NOMO-1 treated with dmso at 0.1 percent for 144 hours (cell line): ENCODE data around the gene MAD1L1.
"Not testable (repeated sequence)": the region's sequence is repeated elsewhere in the genome, so short reads cannot be mapped to it uniquely, and the experiment has no call there.

Source experiments
- DNase-seq: peaks from one replicate; lab custom pipeline; 2025; ENCODE audit not compliant: unreplicated experiment; lab: John Stamatoyannopoulos, UW

MAD1L1 gene

DNA sequence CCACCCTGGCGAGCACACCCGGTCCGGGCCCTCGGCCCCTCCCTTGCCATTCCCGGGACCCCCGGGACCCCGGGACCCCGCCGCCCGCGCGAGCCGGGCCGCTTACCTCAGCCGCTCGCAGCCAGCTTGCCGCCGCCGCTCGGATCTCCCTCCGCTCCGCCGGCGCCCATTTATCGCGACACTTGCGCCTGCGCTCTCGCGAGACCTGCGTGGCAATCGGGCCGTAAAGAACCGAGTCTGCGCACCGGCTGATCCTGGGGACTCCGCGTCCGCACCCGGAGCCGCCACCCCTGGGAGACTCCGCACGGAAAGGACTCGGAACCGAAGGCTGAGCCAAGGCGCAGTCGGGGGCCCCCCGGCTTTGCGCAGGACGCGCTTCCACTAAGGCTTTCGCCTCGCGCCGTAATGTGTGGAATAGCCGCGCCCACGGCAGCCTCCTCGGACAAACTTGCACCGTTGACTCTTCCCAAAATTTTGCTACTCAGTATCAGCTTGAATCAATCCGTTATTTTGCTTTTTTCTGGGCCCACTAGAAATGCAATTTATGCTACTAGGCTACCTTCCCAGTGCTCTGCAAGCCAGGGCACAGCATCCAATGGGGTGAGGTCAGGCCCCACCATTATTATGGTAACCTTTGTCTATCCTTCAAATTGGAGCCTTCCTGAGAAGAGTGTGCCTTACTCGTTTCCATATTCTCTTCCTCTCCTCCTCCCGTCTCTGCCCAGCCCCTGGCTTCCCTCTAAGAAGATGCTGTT is at the start of gene MAD1L1:
Gene MAD1L1 (minus strand): TSS at position 180 of the 755 bp plus-strand sequence. CDS start 2,812 bp downstream, outside the sequence.
- peak; percentile 71 for DNase-seq

DNA sequence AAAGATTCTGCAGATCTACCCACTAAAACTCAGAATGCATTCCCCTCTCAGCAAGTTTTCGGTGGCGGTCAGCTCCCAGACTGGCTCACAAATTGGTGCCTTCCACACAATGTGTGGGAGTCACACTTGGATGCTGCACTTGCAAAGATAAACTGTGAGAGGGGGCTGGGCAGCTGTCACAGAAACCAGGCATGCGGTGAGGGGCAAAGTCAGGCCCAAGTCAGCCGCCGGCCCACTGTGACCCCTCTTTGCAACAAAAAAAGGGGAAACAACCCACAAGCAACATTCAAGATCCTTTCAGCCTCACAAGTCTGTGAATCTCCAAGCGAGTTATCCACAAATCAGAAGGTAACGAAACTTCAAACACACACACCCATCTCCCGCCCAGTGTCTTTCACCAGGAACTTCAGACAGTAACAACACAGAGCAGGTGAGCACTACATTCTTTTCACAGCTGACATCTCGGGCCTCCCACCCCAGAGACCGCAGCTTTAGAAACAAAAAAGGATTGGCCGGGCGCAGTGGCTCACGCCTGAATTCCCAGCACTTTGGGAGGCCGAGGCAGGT is 49.5 kb upstream of the MAD1L1 start:
- no peak for DNase-seq

DNA sequence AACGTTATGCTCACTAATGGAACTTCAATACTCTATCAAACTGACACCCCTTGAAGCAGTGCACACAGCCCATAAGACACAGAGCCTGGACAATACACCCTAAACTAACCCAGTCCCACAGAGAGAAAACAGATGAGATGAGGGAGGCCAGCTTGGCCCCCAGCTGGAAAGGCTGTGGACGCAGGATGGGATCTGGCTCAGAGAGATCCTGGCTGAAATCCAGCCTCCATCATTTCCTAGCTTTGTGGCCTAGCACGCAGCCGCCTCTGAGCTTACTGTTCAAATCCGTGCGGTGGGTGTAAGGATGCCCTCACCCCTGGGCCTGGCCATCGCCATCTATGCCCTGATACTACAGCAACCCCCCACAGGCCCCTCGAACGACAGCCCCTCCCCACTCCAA is 48.8 kb upstream of the MAD1L1 start:
- no peak for DNase-seq

DNA sequence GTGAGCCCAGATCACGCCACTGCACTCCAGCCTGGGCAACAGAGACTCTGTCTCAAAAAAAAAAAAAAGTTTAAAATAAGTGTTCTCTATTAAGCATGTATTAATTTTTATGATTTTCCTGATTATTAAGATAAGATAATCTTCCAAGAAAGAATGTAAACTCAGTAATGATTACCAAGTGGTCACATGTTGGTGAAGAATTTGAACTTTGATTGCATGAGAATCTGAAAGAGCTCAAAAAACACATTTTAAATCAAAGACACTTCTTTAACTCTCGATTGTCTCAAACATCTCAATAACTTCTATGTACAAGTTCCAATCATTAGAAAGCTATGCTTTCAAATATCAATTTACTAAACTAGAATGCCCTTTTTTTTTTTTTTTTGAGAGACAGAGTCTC is 47.7 kb upstream of the MAD1L1 start:
- DNase-seq: no peak

DNA sequence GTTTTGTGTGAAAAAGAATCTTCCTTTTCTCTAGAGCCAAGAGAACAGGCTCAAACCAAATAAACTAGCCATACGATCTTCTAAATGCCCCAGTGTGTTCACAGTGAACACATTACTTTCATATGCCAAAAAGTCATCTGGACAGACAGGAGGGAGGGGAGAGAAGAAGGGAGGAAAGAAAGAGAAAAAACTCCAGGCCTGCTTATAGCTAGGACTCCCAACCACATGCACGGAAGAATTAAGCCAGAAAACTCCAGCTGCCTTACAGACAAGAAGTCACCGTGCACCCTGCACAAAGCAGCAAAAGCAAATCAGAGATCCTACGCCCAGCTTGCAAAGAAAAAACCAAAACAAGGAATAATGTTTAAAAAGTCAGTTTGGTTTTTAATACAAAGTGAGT is 47.2 kb upstream of the MAD1L1 start:
- no peak for DNase-seq

DNA sequence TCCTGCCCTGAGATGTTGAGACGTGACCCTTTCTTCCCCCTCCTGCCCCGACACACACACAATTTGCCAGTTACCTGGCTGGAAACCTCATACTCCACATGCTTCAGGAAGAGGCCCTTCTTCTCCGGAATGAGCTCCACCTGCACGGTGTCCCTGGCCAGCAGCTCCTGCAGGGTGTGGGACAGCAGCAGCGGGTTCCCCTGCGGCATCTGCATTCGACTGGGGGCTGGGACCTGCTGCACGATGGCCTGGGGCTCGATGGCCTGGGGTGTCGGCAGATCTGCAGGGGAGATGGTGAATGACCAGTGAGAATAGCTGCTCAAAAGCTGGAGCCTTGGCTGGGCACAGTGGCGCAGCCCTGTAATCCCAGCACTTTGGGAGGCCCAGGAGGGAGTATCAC is 45.3 kb upstream of the MAD1L1 start:
- no peak for DNase-seq

DNA sequence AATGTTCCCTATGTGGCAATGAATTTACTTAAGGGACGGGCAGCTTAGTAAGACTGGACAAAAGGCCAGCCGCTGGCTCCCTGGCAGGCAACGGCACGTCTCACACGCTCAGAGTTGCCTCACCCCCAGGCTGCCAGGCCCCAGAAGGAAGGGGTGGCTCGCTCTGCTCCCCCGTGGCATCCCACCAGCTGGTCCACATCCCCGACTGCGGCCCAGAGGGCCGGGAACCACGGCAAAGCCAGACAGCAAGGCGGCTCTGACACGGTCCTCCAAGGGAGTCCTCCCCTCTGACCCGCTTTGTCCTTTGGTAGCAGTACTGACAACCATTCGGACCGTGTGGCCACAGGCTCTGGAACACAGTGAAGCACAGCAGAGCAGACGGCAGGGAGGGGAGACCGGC is 43.4 kb upstream of the MAD1L1 start:
- no peak for DNase-seq

DNA sequence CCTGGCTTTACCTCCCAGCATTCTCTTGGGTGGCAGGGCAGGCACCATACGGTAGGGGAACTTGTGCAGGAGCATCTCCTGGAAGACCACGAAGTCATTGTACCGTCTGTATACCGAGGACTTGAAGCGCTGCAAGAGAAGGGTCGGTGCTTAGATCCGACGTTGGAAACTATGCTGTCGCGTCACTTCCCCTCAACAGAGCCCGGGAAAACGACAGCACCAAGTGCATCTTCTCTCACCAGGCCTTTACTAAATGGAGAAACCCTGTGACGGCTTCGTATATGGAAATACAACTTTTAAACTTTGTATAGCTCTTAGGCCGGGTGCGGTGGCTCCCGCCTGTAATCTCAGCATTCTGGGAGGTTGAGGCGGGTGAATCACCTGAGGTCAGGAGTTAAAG is 42.4 kb upstream of the MAD1L1 start:
- no peak for DNase-seq

DNA sequence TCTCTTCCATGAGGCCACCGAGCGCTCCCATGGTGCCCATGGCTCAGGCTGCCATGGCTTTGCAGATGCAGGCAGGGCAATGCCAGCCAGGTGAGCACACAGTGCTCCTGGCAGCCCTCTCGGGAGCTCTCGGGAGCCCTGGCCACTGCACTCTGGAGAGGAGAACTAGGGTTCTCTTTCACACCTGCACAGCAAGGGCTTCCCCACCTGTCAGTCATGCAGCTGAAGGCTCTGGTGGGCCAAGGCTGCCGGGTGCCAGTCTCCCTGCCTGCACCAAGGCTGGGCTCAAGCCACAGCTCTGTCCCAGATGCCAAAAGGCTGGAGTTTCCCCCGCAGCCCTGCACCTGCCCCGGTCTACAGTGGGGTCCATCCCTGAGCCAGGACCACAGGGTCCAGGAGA is 41.9 kb upstream of the MAD1L1 start:
- DNase-seq: no peak

DNA sequence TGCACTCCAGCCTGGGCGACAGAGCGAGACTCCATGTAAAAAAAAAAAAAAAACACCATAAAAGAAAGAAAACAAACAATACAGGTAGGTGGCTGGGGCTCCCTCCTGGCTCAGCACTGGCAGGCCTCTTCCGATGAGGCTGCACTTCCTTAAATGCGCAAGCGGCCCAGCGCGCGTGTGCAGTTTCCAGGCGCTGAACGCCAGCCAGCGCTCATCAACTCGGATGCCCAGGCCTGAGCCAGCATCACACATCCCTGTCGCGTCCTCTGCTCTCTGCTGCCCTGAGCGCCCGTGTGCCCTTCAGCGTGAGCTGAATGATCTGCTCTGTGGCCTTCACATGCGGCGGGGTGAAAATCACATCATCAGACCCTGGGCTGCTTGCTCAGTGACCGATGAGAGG is 41.1 kb upstream of the MAD1L1 start:
- no peak for DNase-seq

DNA sequence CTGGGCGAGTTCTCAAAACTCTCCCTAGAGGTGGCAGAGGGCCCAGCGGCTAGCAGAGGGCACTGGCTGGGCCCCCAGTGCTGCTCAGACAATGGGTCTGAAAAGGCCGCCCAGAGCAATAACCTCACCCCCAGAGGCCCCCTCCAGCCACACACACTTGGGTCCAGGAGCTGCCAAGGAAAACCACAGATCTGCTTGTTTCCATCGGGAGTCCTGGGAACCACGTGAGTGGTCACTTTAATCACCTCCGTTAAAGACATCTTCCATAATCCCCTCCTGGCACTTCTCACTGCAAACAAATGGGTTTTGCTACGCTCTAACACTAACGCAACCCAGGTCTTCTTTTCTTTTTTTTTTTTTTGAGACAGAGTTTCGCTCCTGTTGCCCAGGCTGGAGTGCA is 39.3 kb upstream of the MAD1L1 start:
- no peak for DNase-seq

DNA sequence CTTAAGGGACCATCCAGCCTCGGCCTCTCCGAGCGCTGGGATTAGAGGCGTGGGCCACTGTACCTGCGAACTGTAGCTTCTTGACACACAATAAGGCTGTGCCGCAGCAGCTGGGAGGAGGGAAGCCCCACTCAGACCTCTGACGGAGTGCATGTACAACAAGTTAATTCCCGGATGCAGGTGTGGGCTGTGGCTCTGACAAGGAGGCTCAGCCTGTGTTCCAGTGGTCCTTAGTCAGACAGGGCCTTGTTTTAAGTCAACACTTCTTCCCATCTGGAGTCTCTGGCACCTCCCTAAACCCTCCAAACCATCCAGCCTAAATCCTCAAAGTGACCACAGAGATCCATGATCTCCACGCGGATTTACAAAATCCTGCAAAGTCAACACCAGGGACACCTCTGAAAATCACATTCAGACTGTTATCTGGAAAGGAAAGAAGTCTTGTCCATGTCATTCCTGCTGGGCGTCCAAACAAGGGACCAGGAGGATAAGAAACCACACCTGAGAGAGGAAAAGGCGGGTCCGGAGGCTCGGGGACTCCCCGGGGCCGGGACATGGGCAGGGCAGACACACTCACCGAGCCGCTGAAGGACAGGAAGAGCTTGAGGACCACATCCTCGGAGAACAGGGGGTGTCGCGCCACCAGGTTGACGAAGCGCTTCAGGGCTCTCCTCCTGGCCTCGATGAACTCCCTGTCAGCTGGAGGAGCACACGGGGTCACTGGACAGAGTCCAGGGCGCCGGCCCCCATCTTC is 38.7 kb upstream of the MAD1L1 start:
- no peak for DNase-seq

DNA sequence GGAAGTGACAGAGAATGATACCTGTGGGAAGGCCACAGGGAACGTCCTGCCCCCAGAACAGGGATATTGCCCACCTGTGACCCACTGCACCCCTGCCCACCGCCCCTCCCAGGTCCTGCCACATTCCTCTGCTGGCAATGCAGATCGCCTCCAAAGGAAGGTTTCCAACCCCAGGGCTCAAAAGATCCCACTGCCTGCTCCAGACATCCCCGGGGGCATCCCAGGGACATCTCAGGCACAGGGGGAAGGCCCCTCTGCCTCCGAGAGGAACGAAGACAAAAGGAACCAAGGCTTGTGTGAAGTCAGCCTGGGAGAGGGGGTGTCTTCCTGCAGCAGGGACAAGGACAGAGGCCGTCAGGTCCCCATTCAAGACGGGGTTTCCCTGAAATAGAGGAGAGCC is 37.8 kb upstream of the MAD1L1 start:
- DNase-seq: no peak

DNA sequence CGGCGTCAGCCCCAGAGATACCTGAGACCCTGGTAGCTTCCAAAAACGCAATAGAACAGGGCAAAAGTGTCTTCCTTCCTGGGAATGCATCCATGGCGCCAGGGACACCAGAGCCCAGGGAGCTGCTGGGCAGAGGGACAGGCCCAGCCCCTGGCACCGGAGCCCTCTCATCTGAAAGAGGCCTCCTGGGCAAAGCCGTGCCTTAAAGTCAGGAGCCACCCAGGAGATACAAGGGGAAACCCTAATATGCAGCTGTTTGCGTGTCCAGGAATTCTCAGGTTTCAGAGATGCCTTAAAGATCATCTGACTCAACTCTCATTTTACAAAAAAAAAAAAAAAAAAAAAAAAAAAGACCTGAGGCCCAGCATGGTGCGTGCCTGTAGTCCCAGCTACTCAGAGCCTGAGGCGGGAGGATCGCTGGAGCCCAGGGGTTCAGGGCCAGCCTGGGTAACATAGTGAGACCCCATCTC is 37.3 kb upstream of the MAD1L1 start:
- DNase-seq: no peak

DNA sequence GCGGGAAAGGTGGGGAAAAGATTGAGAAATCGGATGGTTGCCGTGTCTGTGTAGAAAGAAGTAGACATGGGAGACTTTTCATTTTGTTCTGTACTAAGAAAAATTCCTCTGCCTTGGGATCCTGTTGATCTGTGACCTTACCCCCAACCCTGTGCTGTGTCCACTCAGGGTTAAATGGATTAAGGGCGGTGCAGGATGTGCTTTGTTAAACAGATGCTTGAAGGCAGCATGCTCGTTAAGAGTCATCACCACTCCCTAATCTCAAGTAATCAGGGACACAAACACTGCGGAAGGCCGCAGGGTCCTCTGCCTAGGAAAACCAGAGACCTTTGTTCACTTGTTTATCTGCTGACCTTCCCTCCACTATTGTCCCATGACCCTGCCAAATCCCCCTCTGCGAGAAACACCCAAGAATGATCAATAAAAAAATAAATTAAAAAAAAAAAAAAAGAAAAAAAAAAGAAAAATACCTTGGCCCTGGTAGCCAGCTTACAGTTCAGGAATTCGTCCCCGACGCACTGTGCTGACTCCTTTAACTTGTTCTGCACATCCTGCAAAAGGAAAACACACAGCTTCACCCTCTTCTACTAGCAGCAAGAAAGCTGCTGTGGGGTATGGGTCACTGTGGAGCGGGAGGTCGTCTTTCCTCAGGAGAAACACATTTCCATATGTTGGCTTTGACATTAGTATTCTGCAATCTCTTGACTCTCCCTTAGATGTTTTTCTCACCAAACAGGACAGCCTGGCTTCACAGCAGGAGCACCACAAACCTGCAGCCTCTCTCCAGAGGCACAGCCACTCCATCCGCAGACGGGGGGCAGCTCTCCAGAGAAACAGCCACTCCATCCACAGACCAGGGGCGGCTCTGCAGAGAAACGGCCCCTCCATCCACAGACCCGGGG is 36.6 kb upstream of the MAD1L1 start:
- not testable (repeated sequence) for DNase-seq

DNA sequence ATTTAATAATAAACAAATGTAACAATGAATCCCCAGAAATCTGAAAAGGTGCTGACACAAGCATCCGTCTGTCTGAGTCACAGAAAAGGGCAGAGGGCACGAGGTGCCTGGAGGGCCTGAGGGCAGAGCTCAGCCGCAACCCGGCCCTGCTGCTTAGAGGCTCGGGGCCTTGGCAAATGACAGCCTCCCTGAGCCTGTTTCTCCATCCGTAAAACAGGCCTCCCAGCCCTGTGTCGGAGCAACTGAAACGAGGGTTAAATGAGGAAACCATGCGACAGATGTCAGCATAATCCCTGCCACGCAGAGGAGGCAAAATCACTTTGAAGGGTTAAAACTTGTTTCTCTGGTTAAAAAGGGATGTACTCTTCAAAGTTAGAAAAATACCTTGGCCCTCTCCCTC is 34.2 kb upstream of the MAD1L1 start:
- DNase-seq: no peak

DNA sequence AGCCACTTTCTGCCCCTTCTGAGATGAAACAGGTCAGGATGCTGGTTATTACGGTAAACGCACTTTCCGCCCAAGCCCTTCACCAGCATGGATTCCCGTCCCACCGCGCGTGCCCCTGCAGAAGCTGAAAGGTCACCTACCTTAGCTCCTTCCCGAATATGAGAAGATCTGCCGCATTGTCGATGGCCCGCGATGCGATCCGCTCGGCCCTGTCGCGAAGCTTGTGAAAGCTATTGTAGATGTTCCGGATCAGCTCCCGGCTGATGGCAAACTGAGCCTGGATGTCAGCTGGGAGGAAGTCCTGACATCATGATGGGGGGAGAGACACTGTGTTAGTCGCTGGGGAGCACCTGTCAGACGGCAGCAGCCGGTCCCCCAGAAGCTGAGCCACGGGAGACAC is 31.4 kb upstream of the MAD1L1 start:
- DNase-seq: no peak

DNA sequence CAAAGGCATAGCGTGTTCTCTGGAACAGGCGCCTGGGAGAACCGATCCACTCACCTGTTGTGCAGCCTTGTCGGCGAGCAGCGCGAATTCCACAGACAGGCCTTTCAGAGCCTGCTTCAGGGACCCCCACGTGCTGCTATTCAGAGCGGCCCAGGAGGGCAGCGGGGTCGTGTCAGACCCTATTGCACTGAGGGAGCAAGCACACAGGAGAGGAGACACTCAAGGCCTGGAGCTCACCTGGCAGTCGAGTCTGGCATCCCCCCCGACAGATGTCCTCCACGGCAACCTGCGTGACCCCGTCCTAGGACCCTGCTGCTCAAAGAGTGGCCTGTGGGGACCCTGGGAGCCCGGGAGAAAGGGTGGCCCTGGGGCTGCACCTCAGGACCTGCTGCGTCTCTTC is 30.4 kb upstream of the MAD1L1 start:
- DNase-seq: no peak

DNA sequence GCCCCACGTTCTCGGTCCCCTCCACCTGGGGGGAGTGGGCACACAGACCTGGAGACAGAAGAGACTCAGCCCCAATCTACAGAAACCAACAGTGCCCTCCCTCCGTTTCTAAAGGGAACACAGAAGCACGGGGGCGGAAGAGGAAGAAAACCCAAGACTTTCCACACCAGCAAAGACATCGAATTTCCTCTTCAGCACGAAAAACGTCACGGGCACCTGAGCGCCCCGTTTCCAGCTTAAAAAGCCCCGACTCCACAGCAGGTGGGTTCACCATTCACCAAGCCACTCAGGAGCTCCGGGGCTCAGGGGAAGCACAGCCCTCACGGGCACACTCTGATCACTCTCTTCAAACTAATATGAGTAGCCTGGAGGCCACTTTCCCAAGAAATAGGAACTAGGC is 28.9 kb upstream of the MAD1L1 start:
- peak; percentile 25 for DNase-seq

DNA sequence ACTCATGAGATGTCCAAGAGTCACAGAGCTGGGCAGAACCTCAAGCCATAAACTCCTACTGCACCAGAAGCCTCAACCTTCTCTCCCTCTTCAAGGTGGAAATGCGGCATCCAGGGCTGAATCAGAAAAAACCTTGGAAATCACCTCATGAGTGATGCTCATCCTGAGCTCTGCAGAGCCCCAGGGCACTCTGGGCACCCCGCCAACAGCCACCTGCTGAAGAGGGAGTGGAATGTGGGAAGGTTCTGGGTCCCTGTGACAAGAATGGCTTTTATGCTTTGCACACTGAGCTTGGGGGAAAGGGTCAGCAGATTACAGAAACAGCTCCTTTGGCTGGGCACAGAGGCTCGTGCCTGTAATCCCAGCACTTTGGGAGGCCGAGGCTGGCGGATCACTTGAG is 28.1 kb upstream of the MAD1L1 start:
- no peak for DNase-seq

DNA sequence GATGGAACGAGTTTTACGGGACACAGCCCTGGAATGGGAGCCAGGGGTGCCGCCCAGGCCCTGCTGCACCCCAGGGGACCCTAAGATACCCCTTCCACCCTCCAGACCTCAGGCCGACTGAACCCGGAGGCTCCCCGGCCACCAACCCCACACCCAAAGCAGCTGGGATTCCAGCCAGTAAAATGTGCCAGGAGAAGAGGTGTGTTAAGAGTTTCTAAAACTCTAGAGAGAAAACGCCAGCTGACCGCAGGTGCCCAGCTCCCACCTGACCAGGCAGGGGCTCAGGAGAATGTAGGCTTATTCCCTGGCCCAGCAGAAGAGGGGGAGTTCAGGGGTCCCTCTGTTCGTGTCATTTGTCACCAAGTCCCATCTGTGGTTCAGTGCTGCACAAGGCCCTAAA is 26.7 kb upstream of the MAD1L1 start:
- DNase-seq: no peak
